Measurements from ENCODE around the gene STAC2. TPM values are rescaled to one million over a fixed set of nuclear protein-coding genes. Genes with fewer than 3 reads are reported as not detected.

The STAC2 gene, protein sequence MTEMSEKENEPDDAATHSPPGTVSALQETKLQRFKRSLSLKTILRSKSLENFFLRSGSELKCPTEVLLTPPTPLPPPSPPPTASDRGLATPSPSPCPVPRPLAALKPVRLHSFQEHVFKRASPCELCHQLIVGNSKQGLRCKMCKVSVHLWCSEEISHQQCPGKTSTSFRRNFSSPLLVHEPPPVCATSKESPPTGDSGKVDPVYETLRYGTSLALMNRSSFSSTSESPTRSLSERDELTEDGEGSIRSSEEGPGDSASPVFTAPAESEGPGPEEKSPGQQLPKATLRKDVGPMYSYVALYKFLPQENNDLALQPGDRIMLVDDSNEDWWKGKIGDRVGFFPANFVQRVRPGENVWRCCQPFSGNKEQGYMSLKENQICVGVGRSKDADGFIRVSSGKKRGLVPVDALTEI
- total RNA-seq: under 0.01 and 0.18 TPM in 2 replicates

DNA sequence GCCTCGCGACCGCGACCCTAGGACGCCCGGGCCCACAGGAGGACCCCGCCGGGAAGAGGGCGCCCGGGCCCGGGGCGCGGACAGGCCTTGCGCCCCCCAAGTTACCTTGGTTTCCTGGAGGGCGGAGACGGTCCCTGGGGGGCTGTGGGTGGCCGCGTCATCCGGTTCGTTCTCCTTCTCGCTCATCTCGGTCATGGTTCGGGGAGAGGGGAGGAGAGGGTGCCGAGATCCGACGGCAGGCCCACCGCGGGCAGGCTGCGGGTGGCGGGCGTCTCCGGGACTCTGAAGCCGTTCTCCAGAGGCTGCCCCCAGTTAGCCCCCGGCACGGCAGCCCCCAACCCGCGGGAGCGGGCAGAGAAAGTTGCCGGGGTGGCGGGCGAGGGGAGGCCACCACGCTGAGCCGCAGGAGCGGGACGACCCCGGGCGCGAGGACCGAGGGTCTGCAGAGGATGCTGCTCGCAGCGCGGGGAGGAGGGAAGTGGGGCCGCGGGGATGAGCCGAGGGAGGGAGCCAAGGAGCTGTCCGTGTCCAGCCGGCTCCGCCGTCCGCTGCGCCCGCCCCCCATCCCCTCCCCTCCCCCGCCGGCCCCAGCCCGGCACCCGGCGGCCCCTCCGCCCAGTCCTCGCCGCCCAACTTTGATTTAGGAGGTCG lies at the start of gene STAC2:
Gene STAC2, minus strand, starts transcription at position 638 of the 651 bp plus-strand sequence. Its CDS starts 443 bp downstream, at position 195.

DNA sequence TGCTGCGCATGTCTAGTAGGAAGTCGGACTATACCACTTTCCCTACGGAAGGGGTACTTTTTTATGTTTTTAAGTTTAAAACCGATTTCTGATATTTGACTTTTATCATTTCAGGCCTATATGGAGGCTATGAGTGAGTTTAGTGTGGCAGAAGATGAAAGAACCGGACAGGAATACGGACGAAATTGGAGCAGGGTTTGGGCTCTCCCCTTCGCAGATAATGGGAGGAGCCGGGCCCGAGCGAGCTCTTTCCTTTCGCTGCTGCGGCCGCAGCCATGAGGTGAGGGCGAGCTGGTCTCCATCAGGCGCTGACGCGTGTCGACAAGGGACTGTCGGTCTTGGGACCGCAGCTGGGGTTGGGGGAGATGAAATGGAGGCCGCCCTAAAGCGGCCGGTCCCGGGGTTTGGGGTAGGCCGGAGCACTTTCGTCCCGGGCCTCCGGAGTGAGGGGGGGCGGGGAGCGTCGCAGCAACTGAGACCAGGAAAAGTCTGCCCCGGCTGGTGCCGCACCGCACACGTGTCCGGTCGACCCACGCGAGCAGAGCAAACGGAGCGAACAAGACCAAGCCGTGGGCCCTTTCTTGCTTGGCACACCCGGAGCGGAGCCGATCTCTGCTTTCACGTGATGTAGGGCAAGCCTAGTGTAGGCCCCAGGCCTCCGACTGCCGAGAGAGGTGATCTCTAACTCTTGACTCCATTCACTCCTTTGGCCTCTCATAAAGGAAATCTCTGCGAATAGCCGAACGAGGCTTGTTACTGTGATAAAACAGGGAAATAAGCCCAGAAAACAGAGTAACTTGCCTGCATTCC lies 25.5 kb downstream of the STAC2 start, which contains the start of gene RPL19:
Gene RPL19, plus strand, starts transcription at position 214 of the 810 bp plus-strand sequence. Its CDS starts 62 bp downstream, at position 276.

DNA sequence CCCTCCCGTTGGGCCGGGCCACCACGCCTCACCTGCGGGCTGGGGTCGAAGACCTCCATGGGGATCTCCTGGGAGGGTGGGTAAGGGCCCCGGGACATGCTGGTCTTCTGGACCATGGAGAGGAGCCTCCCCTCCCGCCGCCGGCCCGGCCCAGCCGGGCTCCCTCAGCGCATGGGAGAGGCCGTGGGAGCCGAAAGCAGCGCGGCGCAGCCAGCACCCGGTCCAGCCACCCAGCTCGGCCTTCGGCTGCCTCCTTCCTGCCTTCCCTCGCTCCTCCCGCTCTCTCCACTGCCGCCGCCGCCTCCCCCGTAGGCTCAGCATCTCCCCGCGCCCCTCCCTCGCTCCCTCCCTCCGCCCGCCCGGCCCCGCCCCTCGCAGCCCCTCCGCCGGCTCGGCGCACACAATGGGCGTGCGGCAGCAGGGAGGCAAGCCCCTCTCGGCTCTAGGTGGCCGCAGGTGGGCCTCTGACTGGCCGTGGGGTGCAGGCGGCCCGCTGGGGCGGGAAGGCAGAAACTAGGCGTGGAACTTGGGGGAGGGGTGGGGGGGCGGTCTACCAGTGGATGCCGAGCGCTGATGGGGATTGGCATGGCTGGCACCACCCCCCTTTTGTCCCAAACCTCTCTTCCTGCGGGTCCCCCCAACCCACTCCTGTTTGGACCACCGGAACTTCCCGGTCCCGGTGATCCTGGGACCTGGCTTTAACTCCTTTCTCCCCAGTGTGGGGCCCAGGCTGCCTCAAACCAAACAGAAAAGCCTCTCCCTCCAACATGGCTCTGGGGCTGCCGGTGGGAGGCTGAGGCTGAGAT lies 28.2 kb downstream of the STAC2 start, which contains the start of gene CACNB1:
Gene CACNB1, minus strand, starts transcription at position 290 of the 806 bp plus-strand sequence. Its CDS starts 174 bp downstream, at position 116.

DNA sequence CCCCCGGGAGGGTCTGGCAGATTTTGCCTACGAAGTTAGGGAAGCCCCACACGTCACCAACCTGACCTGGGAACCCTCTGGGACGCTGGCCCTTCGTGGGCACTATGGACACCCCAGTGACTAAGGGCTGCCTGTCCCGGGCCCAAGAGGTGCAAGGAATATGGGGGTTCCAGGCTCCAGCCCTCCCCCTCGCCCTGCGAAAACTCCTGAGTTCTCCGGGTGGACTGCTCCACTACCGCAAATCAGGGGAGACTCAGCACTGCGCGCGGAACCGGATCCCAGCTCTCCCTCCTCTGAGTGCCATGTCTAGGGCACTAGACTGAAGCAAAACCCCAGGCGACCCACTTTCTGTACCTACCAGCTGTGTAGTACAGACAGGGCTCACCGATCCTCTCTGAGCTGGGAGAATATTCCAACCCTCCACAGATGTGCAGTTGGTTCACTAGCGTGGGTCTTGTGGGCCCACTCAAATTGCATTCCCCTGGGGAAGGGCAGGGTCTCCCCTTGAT lies 59.9 kb downstream of the STAC2 start, which contains the start of gene ARL5C:
Gene ARL5C, minus strand, starts transcription at position 321 of the 509 bp plus-strand sequence. CDS start 401 bp downstream, outside the sequence.

Other genes starting within 250 kb of the STAC2 start
- gene PLXDC1, start 74.3 kb downstream of the STAC2 start, total RNA-seq: 0.49 and 0.54 TPM in 2 replicates
- gene ARL5C, start 59.8 kb downstream of the STAC2 start, total RNA-seq: not detected in 2 replicates
- gene CACNB1, start 28.3 kb downstream of the STAC2 start, total RNA-seq: 3.4 and 7.9 TPM in 2 replicates
- 2,187 and 2,630 TPM in 2 replicates for gene RPL19, start 25.7 kb downstream of the STAC2 start, total RNA-seq
- 5.4 and 9.1 TPM in 2 replicates for gene FBXL20, start 175.7 kb upstream of the STAC2 start, total RNA-seq
- gene MED1, start 225.3 kb upstream of the STAC2 start, total RNA-seq: 11.0 and 14.3 TPM in 2 replicates
- gene CDK12, start 235.5 kb upstream of the STAC2 start, total RNA-seq: 13.0 and 21.1 TPM in 2 replicates